Sigmoid colon (tissue), 4 donors: ENCODE results near the gene ATXN2L.

Source experiments
- CTCF ChIP-seq, 4 experiments: fragments of 450-650 bp in 3 of 4; fragments of 200-600 bp in 1 of 4; IDR thresholded peaks; one replicate each; pipeline ENCODE4 v1.5.1; 2016 to 2019; ENCODE audit warnings: antibody characterized with exemption in 4 of 4, mild to moderate bottlenecking in 3 of 4, moderate library complexity in 2 of 4
- POLR2A ChIP-seq, 2 donors: fragments of 450-650 bp; IDR thresholded peaks; one replicate each; pipeline ENCODE4 v1.6.1; 2016; ENCODE audit warnings: antibody characterized with exemption in 2 of 2, mild to moderate bottlenecking in 2 of 2, moderate library complexity in 2 of 2
- POLR2AphosphoS5 ChIP-seq, 4 donors: sonication (generic); formaldehyde crosslinking; IDR thresholded peaks; one replicate each; pipeline ENCODE4 v1.6.1; 2017; ENCODE audit warnings: antibody characterized with exemption in 4 of 4

GRCh38 chr16:28878083-28878926, 55.5 kb downstream of the ATXN2L start, which contains the start of gene ATP2A1:
- TF ChIP-seq CTCF (IDR thresholded peaks at IDR 0.05) = no peak
- TF ChIP-seq POLR2A (IDR thresholded peaks at IDR 0.05) = no peak
- no peak for TF ChIP-seq POLR2AphosphoS5 (IDR thresholded peaks at IDR 0.05)
